HG03354 (cell line): ENCODE results near the gene WDPCP.
"Not testable (repeated sequence)": the region's sequence is repeated elsewhere in the genome, so short reads cannot be mapped to it uniquely, and the experiment has no call there.

Experiments
- ATAC-seq: cut with Tn5 transposase; IDR thresholded peaks from one replicate; pipeline ENCODE4 v1.9.1; 2021; ENCODE audit warnings: mild to moderate bottlenecking; ENCODE audit not compliant: unreplicated experiment, poor library complexity, severe bottlenecking

Gene WDPCP

DNA sequence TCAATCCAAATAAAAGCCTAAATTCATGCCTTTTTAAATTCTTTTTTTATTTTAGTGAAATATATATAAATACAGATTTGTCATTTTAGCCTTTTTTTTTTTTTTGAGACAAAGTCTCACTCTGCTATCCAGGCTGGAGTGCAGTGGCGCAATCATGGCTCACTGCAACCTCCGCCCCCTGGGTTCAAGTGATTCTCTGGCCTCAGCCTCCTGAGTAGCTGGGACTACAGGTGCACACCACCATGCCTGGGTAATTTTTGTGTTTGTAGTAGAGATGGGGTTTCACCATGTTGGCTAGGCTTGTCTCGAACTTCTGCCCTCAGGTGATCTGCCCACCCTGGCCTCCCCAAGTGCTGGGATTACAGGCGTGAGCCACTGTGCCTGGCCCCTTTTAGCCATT is 513.9 kb downstream of the WDPCP start:
- not testable (repeated sequence) for ATAC-seq

DNA sequence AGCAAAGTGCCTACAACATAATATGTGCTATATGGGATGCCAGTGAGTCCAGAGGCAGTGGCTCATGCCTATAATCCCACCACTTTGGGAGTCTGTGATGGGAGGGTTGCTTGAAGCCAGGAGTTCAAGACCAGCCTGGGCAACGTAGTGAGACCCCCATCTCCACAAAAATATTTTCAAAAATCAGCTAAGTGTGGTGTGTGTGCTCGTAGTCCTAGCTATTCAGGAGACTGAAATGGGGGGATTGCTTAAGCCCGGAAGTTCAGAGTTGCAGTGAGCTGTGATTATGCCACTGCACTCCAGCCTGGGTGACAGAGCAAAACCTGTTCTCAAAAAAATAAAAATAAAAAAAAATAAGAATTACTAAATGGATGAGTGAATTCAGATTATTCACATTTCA is 514.3 kb downstream of the WDPCP start:
- no peak for ATAC-seq

DNA sequence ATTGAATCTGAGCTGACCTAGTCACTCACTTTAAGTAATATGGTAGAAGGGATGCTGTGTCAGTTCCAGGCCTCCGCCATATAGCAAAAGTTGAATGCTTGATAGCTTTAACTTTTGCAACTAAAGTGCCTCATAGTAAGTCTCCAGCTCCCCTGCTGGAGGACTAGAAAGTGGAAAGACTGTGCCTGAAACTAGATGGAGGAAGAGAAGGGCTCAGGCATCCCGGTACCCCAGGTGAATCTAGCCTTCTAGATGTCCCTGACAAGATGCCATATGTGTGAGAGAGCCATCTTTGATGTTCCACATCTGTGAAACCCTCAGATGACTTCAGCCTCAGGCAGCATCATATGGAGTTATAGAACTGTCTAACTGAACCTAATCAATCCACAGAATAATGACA is 516.6 kb downstream of the WDPCP start:
- ATAC-seq = no peak
